ENCODE results near the gene KPNB1.
A peak's percentile ranks its signal among the peaks of the same experiment; 100 is the strongest.

The KPNB1 gene

DNA sequence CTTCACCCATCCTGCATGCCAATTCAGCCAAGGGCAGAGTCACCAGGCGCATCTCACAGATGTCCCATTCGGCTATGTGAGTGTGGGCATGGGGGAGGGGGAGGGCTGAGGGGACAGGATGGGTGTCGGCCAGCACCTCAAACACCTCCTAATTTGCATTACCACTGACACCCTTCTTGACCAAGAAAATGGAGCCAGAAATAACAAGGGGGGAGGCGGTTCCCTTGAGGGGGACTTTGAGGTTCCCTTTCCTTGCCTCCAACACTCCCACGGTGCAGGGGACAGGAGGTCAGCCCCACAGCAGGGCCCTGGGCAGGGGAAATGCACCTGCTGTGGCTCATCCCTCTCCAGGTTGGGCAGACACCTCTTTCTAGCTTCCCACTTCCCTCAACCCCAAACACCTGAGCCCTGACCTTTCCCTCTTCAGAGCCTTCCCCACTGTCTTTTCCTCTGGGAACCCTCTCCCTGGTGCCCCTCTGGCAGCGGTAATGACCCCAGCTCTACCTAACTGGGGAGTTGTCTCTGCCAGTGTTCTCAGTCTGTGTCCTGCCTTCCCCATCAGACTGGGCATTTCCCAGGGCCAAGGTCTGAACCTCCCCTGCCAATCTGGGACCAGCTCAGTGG lies 65.2 kb downstream of the KPNB1 start:
- no peak for DNase-seq

DNA sequence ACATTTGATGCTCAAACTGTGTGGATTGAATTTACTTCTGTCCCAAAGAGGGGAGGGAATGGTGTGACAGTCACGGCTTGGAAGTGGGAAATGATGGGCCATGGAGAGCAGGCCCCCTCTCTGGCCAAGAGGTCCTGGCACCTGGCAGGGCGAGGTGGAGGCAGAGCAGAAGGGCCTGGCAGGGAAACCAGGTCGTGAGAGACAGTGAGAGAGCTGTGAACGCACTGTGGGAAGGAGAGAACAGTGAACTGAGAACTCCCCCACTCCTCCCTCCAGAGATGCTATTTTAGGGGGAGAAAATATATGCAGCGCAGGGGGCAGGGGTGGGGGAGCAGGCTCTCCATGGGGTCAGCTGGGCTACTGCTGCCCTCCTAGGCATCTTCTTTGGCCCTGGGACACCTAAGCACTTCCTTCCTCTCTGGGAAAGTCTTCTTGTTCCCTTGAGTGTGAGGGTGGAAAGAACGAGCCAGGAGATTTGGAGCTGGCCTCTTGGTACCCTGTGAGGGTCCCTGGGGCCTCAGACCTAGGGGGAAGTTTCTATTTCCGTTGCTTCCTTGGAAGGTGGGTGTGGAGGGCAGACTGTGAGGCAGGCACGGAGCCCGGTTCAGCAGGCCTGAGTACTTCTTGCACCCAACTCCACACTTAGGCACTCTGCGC lies 66.1 kb downstream of the KPNB1 start:
- DNase-seq: no peak

DNA sequence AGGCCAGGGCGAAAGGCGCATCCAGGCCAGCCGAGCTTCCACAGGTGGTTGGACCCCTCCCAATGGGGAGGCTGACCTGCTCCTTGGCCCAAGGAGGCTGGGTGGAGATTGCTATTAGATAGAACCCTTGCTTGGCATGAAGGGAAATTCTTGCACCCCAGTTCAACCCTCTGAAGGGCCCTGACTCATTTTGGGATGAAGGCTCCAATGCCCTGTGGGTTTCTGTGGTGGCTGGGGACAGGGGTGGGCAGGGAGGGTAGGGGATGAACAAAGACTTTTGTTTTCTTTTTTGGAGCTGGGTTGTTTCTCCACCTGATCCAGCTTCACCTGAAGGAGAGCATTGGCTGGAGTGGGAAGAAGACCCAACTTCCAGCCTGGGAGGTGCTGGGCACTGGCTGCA lies 66.7 kb downstream of the KPNB1 start:
- DNase-seq: no peak

DNA sequence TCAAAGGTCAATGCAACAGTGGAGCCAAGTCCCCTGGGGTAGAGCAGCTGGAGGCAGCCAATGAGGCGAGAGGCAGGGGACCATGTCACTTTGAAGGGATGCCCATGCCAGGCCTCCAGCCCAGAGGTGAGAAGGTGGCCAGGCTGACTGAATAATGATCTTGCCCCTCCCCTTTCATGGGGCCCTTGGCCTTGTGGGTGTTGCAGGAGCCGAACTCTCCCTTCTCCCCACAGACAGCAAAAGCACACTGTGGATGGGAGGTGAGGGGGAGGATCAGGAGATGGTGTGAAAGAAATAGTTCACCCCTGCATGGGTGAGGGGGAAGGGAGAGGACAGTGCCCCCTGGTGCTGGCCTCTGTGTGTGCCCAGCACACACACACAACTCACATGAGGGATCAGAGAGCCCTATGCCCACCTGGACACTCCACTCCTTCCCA lies 67.6 kb downstream of the KPNB1 start:
- no peak for DNase-seq

DNA sequence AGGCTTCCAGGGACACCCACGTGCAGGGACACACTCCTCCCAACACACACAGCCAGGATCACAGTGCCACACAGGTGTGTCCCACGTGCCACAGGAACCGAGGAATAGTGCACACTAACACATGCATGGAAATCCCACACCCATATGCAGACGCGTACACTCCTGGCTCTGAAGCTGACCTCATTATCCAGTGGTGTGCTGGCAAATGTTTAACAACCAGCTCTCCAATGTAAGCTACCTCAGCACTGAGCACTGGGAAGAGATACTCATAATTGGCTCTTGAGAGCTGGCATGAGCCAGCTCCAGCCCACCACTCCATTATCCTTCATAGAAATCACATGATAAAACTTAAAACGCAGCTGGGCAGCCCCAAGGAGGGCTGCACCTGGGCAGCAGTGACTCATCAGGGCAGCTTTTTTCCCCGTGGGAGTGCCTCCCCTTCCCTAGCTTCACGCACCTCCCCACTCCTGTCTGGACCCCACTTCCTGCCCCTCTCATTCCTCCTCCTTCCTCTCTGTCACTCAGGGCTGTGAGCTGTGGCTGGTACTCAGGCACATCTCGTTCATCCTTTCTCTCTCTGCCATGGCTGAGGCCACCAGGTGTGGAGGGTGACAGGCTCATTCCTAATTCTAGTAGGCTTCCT lies 68.4 kb downstream of the KPNB1 start:
- peak; percentile 75 for DNase-seq

GRCh38 chr17:47718634-47719405 lies 69.1 kb downstream of the KPNB1 start:
- no peak for DNase-seq

GRCh38 chr17:47719411-47720152 lies 69.9 kb downstream of the KPNB1 start:
- DNase-seq: no peak

DNA sequence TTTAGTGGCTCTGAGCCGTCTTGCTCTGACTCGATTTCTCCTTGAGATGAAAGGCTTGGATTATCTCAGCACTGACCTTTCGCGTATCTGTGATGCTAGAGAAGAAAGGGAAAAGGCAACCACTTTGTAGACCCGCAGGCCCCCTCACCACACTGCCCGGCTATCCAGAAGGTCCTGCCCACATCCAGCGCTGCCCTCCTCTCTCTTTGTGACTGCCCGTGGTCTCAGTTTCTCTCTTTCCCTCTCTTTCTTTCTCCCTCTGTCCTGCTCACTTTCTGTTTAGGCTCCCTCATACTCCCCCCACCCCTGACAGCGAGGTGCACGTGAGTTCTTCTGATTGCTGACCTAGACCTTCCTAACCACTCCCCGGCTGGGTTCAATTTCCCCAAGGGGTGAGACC lies 70.5 kb downstream of the KPNB1 start:
- no peak for DNase-seq

DNA sequence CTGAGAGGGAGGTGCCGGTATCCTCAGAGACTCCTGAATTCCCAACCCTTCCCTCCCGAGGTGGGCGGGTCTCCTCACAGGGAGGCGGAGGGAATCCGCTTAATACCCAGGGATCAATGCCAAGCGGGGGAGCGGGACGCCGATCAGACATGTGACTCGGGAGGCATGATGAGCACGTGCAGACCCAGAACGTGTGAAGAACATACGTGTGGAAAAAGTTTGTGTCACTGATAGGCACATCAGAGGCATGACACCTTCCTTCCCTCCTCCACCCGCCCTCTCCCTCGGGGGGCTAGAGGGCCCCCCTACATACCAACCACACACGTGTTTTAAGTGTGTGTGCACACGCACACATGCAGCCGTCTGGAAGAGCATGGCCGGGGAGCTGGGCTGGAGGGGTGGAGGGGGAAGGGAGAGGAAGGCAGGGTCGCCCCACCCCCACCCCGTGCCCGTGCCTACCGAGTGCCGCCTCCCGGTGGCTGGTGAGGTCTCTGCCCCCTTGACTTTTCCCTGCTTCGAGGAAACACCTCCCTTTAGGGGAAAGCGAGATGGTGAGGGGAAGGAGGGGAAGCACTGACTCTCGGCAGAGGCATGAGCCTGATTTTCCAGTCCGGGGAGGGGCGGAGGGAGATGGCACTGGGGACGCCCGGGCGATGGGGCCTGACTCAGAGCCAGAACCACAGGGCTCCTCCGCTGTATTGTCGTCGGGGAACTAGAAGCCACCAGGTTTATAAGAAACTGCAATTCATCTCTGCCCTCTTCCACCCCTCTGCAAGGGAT lies 71.2 kb downstream of the KPNB1 start:
- DNase-seq: no peak

DNA sequence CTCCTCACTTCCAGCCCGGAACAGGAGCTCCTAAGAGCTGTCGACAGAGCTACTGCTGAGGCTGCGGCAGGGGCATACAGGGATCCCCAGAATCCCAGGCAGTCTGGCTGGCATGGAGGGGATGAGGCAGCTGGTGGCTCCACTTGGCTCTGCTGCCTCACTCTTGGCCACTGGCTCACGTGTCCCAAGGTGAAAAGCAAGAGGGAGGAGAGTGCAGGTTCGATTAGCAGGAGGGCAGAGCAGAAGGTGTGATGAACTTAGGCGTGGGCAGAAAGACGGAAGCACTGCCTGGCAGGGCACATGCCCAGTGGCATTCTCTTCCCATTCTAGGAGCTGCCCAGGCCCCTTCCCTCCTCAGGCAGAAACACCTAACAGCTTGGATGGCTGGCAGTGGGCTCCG lies 72.0 kb downstream of the KPNB1 start:
- no peak for DNase-seq

GRCh38 chr17:47724705-47725104 lies 75.0 kb downstream of the KPNB1 start:
- no peak for DNase-seq

DNA sequence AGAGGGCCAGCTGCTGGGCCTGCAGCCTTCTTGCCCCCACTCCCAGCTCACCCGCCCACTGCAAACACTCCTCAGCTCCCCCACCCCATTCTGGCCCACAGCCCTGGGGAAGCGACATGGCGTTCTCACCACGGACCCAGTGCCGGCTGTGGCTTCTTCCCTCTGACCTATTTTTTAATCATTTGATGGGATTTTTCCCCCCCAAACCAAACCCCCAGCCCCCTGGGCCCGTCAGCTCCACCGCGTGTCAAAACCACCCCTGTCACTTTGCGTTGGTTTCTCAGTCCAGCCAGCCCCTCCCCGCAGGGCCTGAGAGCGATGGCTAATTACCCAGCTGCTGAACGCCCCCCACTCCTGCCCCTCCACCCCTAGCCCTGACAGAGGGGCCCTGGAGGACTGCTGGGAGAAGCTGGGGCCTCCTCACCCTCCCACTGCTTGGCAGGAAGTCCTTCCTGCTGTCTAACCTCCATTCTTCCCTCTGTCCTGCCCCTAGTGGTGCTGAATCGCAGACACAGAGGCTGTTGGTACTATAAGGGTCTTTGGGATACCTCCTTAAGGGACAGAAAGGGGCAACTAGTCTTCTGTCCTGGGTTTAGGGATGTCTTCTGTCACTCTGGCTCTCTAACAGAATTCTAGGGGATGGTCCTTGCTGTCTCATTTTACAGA lies 75.9 kb downstream of the KPNB1 start:
- DNase-seq: no peak

GRCh38 chr17:47726796-47727703 lies 77.3 kb downstream of the KPNB1 start:
- no peak for DNase-seq

- DNase-seq: no peak
These were observed 78.0 kb downstream of the KPNB1 start for GRCh38 chr17:47727704-47728036.

DNA sequence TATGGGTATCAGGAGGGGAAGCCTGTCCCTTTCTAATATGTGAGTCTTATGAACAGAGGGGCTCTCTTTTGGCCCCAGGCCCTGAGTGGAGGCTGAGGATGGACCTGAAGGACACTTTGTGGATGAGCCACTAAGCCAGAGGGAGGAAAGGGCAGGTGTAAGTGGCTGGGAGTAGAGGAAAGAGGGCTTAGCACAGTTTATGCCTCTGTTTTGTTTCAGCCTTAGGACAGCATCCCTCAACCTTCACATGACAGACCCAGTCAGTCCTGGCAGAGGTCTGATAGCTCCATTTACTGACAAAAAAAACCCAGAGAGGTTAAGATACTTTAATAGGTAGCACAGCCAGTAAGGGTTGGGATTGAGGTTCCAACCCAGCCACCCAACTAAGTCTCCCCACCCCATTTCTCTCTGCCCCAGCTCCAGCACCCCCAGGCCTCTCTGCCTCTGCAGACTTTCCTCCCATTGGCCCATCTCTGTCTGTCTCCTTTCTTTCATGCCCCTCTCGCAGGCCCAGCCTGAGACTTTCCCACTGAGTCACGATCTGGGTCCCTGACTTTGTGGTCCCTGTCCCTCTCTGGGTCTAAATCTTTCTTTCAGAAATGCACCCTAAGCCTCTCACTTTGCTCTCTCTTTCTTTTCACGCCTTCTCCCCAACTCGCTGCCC lies 78.6 kb downstream of the KPNB1 start:
- DNase-seq: no peak

DNA sequence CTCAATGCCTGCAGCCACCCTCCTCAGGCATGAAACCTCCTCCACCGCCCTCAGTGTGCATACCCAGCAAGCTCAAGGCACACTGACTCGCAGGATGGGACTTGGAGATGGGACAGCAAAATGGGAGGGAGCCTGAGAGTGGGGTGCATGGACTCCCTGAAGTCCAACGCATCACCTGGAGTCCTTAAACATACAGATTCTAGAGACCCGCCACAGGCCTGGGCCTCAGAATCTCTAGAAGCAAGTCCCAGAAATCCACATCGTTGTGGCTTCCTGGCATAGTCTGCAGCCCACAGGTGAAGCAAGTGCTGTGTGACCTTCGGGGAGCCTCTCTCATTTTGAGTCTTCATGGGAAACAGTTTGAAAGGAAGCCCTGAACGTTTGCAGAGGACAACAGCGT lies 79.8 kb downstream of the KPNB1 start:
- DNase-seq: no peak

- DNase-seq: no peak
These were observed 81.0 kb downstream of the KPNB1 start for GRCh38 chr17:47730681-47731080.

DNA sequence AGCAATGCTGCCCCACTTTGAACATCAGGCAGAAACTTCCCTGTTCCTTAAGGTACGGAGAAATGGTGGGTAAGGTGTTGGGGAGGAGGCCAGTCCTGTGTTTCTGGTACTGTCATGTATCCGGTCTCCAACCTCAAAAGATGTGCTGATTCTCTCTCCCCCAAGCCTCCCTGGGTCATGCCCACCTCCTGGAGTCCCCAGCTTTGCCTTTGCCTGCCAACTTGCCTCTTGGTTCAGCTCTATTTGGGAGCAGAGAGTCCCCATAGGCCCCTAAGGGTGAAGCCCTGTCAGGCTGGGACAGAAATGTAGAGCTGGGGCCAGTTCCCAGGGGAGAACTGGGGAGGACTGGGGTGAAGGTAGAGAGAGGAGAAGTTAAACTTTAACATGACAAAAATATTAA lies 81.7 kb downstream of the KPNB1 start:
- no peak for DNase-seq

DNA sequence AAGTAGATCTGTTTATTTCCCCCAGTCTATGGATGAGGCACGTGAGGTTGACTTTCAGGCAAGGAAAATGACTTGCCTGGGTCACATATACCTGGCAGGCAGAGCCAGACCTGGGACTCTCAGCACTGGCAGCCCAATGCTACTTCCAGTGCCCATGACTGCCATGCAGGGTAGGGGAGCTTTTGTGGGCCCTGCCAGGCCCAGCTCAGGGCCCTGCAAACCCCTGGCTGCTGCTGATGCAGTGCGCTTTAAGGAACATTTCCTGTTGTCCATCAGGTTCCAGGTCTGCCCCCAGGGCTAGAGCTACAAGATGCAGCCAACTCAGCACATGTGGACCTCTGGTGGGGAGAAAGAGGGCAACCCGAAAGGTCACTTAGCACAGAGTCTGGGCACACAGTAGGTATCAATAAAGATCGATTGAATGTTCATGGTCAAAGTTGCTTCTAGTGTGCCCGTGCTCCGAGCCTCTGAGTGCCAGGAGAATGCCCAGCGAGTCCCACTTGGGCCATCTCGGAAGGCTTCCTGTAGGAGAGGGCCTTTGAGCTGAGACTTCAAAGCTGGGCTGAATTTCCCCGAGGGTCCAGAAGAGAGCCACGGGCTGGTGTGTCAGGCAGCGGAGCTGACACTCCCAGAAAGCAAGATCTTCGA lies 82.8 kb downstream of the KPNB1 start:
- DNase-seq: no peak

All from NCI-H2227 treated with DMSO at 0.1 percent for 48 hours (cell line).